SIG-M5 treated with dmso at 0.1 percent for 504 hours (cell line): ENCODE data around the gene TXNDC11.

ENCODE experiments used
- DNase-seq: peaks from one replicate; lab custom pipeline; 2025; ENCODE audit not compliant: unreplicated experiment; lab: John Stamatoyannopoulos, UW

The TXNDC11 gene

GRCh38 chr16:11691235-11691634 lies 51.4 kb downstream of the TXNDC11 start:
- DNase-seq: no peak

GRCh38 chr16:11689031-11689840 lies 53.4 kb downstream of the TXNDC11 start:
- peak; percentile 64 for DNase-seq

- DNase-seq: no peak
These were observed 54.2 kb downstream of the TXNDC11 start for GRCh38 chr16:11688520-11688886.

GRCh38 chr16:11687601-11688519 lies 54.8 kb downstream of the TXNDC11 start:
- no peak for DNase-seq

GRCh38 chr16:11686713-11687380 lies 55.8 kb downstream of the TXNDC11 start:
- no peak for DNase-seq

- no peak for DNase-seq
These were observed 56.6 kb downstream of the TXNDC11 start for GRCh38 chr16:11685844-11686618.

- DNase-seq: no peak
These were observed 58.2 kb downstream of the TXNDC11 start for GRCh38 chr16:11684231-11685025.

- DNase-seq: no peak
These were observed 59.5 kb downstream of the TXNDC11 start for GRCh38 chr16:11683145-11683544.

GRCh38 chr16:11682655-11683096 lies 60.0 kb downstream of the TXNDC11 start:
- peak; percentile 24 for DNase-seq

GRCh38 chr16:11681976-11682654 lies 60.5 kb downstream of the TXNDC11 start:
- DNase-seq: peak; percentile 20

GRCh38 chr16:11681556-11681955 lies 61.1 kb downstream of the TXNDC11 start:
- DNase-seq: peak; percentile 22

GRCh38 chr16:11679941-11680911 lies 62.4 kb downstream of the TXNDC11 start:
- DNase-seq: no peak

- no peak for DNase-seq
These were observed 63.4 kb downstream of the TXNDC11 start for GRCh38 chr16:11679250-11679649.

GRCh38 chr16:11677959-11678881 lies 64.4 kb downstream of the TXNDC11 start:
- DNase-seq: no peak

- DNase-seq: no peak
These were observed 65.2 kb downstream of the TXNDC11 start for GRCh38 chr16:11677451-11677951.

GRCh38 chr16:11676799-11677198 lies 65.9 kb downstream of the TXNDC11 start:
- no peak for DNase-seq
